Measurements from ENCODE around the gene FAM114A1.

Gene FAM114A1

GRCh38 chr4:38923746-38924145, 56.1 kb downstream of the FAM114A1 start:
- Histone ChIP-seq H3K4me3 (ENCODE audit: low read depth, low read length) (no peak overlapping the region), H3K36me3 (ENCODE audit: control insufficient read depth, insufficient read depth, low read length) (no peaks in the 10 kb centered on the region), H3K27ac (no peak overlapping the region), H2AFZ (no peak overlapping the region), H3K27me3 (ENCODE audit: control insufficient read depth, insufficient read depth, low read length) (no peaks in the 10 kb centered on the region), H3K79me2 (no peaks in the 10 kb centered on the region), H3K9ac (no peak overlapping the region), H3K4me1 (no peaks in the 10 kb centered on the region), H3K4me2 (ENCODE audit: low read length) (no peak overlapping the region), H3K9me3 (ENCODE audit: control insufficient read depth, low read length) (no peaks in the 10 kb centered on the region)
- no peak for TF ChIP-seq CTCF (IDR thresholded peaks at IDR 0.05)

- H3K27me3 ChIP-seq (ENCODE audit: control insufficient read depth, insufficient read depth, low read length) = no peaks in the 10 kb centered on the region
- H3K79me2 ChIP-seq = no peaks in the 10 kb centered on the region
- H3K4me2 ChIP-seq (ENCODE audit: low read length) = no peak overlapping the region
- no peaks in the 10 kb centered on the region for H3K36me3 ChIP-seq (ENCODE audit: control insufficient read depth, insufficient read depth, low read length)
- no peak overlapping the region for H3K9ac ChIP-seq
- no peak overlapping the region for H2AFZ ChIP-seq
- no peak overlapping the region for H3K27ac ChIP-seq
- H3K4me1 ChIP-seq = no peaks in the 10 kb centered on the region
- H3K9me3 ChIP-seq (ENCODE audit: control insufficient read depth, low read length) = no peaks in the 10 kb centered on the region
- H3K4me3 ChIP-seq (ENCODE audit: low read depth, low read length) = no peak overlapping the region
- TF ChIP-seq CTCF (IDR thresholded peaks at IDR 0.05) = no peak
Observed at GRCh38 chr4:38924353-38924752, 56.7 kb downstream of the FAM114A1 start.

- TF ChIP-seq CTCF (IDR thresholded peaks at IDR 0.05) = no peak
- Histone ChIP-seq H3K36me3 (ENCODE audit: control insufficient read depth, insufficient read depth, low read length) (no peaks in the 10 kb centered on the region), H3K4me1 (no peaks in the 10 kb centered on the region), H3K27ac (no peak overlapping the region), H2AFZ (no peak overlapping the region), H3K4me2 (ENCODE audit: low read length) (no peak overlapping the region), H3K79me2 (no peaks in the 10 kb centered on the region), H3K9me3 (ENCODE audit: control insufficient read depth, low read length) (no peaks in the 10 kb centered on the region), H3K4me3 (ENCODE audit: low read depth, low read length) (no peak overlapping the region), H3K9ac (no peak overlapping the region), H3K27me3 (ENCODE audit: control insufficient read depth, insufficient read depth, low read length) (no peaks in the 10 kb centered on the region)
Observed at GRCh38 chr4:38925492-38926413, 58.1 kb downstream of the FAM114A1 start.

DNA sequence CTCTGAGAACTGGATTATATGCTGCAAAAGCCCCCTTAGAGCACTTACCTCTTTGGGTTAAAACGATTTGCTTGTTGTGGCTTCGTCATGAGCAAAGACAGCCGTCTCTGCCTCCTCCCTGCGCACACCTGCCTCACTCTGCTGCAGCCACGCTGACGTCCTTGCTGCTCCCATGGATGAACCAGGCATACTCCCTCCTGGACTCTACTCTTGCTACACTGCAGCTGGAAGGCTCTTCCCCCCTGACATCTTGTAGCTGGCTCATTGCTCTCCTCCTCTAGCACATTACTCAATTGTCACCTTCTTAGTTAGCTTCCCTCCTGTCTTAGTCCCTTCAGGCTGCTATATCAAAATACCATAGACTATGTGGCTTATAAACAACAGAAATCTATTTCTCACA, 59.3 kb downstream of the FAM114A1 start:
- Histone ChIP-seq H3K9ac (no peak overlapping the region), H2AFZ (no peak overlapping the region), H3K79me2 (no peaks in the 10 kb centered on the region), H3K4me2 (ENCODE audit: low read length) (no peak overlapping the region), H3K4me1 (no peaks in the 10 kb centered on the region), H3K27me3 (ENCODE audit: control insufficient read depth, insufficient read depth, low read length) (no peaks in the 10 kb centered on the region), H3K27ac (no peak overlapping the region), H3K36me3 (ENCODE audit: control insufficient read depth, insufficient read depth, low read length) (no peaks in the 10 kb centered on the region), H3K4me3 (ENCODE audit: low read depth, low read length) (no peak overlapping the region), H3K9me3 (ENCODE audit: control insufficient read depth, low read length) (no peaks in the 10 kb centered on the region)
- TF ChIP-seq CTCF (IDR thresholded peaks at IDR 0.05) = no peak

DNA sequence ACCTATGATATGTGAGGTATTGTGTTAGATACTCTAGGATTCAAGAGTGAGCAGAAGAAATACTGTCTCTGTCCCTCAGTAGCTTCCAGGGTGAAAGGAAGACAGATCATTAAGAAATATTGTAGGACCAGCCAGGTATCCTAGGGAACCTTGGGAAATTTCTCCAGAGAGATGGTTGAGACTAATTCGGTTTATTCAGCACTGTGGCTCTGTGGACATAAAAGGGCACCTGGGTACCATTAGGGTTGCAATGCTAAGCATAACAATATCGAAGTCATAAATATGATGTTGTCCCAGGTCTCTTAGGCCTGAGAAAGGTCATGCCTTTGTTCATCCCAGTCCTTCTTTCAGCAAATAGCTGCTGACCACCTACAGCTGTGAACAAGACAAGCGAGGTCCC, 61.0 kb downstream of the FAM114A1 start:
- Histone ChIP-seq H3K9ac (no peak overlapping the region), H3K27me3 (ENCODE audit: control insufficient read depth, insufficient read depth, low read length) (no peaks in the 10 kb centered on the region), H3K27ac (no peak overlapping the region), H2AFZ (no peak overlapping the region), H3K9me3 (ENCODE audit: control insufficient read depth, low read length) (no peaks in the 10 kb centered on the region), H3K4me3 (ENCODE audit: low read depth, low read length) (no peak overlapping the region), H3K4me2 (ENCODE audit: low read length) (no peak overlapping the region), H3K79me2 (no peaks in the 10 kb centered on the region), H3K4me1 (no peaks in the 10 kb centered on the region), H3K36me3 (ENCODE audit: control insufficient read depth, insufficient read depth, low read length) (no peaks in the 10 kb centered on the region)
- no peak for TF ChIP-seq CTCF (IDR thresholded peaks at IDR 0.05)
